A673 (cell line): ENCODE results near the gene THY1. TPM values are rescaled to one million over a fixed set of nuclear protein-coding genes. Genes with fewer than 3 reads are reported as not detected.

ENCODE experiments used
- BruUV-seq: library from RNA; stranded (reverse); fragments of 400-500 nt; replicated peaks from 2 replicates; lab custom pipeline; 2021; lab: Mats Ljungman, UMichigan
- CTCF ChIA-PET: fragments of 300-600 bp; sonication (Branson Sonifier 250); formaldehyde crosslinking; loops from one replicate; lab custom pipeline; 2022; ENCODE audit warnings: antibody characterized with exemption; lab: Charles Lee
- POLR2A ChIA-PET: fragments of 300-600 bp; sonication (Branson Sonifier 250); formaldehyde crosslinking; loops from one replicate; lab custom pipeline; 2022; ENCODE audit warnings: antibody characterized with exemption; ENCODE audit not compliant: low non-redundant PET; lab: Charles Lee
- DNase-seq: peaks from one replicate; pipeline ENCODE4 v3.0.0-alpha.2; 2015; ENCODE audit warnings: low spot score
- H3K27ac ChIP-seq: fragments of 200-600 bp; sonication (generic); 2 replicates; pipeline ENCODE4 v1.5.1; 2016; ENCODE audit warnings: mixed run types, low read depth, mild to moderate bottlenecking, mixed read lengths, antibody characterized with exemption, low read length; ENCODE audit not compliant: poor library complexity, severe bottlenecking
- H3K27me3 ChIP-seq: fragments of 200-600 bp; sonication (generic); replicated peaks from 2 replicates; pipeline ENCODE4 v1.6.1; 2017; ENCODE audit warnings: mixed run types, low read depth, mild to moderate bottlenecking, mixed read lengths, antibody characterized with exemption, low read length; ENCODE audit not compliant: insufficient read depth, poor library complexity
- H3K36me3 ChIP-seq: fragments of 200-600 bp; sonication (generic); 2 replicates; pipeline ENCODE4 v1.6.1; 2016; ENCODE audit warnings: mixed run types, mild to moderate bottlenecking, mixed read lengths, antibody characterized with exemption, low read length; ENCODE audit not compliant: insufficient read depth, poor library complexity, severe bottlenecking
- H3K4me1 ChIP-seq: fragments of 200-600 bp; sonication (generic); 2 replicates; pipeline ENCODE4 v1.6.1; 2017; ENCODE audit warnings: mixed run types, mild to moderate bottlenecking, mixed read lengths, antibody characterized with exemption, low read length; ENCODE audit not compliant: insufficient read depth, poor library complexity, severe bottlenecking
- H3K4me3 ChIP-seq: fragments of 200-600 bp; sonication (generic); 2 replicates; pipeline ENCODE4 v1.5.1; 2016; ENCODE audit warnings: low read depth, mixed run types, mild to moderate bottlenecking, mixed read lengths, low read length; ENCODE audit not compliant: poor library complexity, severe bottlenecking
- H3K9me3 ChIP-seq: fragments of 200-600 bp; sonication (generic); 2 replicates; pipeline ENCODE4 v1.6.1; 2016; ENCODE audit warnings: mixed run types, low read depth, mild to moderate bottlenecking, mixed read lengths, antibody characterized with exemption, low read length; ENCODE audit not compliant: poor library complexity, severe bottlenecking
- EZH2 ChIP-seq: fragments of 200-600 bp; sonication (generic); IDR thresholded peaks from 2 replicates; pipeline ENCODE4 v1.6.1; 2017; ENCODE audit warnings: borderline replicate concordance, low read depth, mild to moderate bottlenecking, mixed read lengths, antibody characterized with exemption, low read length; ENCODE audit not compliant: poor library complexity, severe bottlenecking
- intact Hi-C: fragments of 100-400 bp; cut with micrococcal nuclease; formaldehyde crosslinking; loops from one replicate; pipeline ENCODE4 v1.10.0; 2022; ENCODE audit not compliant: unreplicated experiment
- total RNA-seq: library from RNA; stranded (reverse); gene quantifications from 2 replicates; pipeline ENCODE4 v1.2.3, GENCODE V29; 2021
- TF ChIP-seq, protein P1 (sequence below): fragments of 300-800, 200-600 bp; sonication (generic); conservative IDR thresholded peaks from 2 replicates; pipeline ENCODE4 v1.5.1; 2017; ENCODE audit warnings: low read depth, mild to moderate bottlenecking, antibody characterized with exemption, low read length, moderate library complexity, mixed read lengths

The THY1 gene
- total RNA-seq, 1 experiment from 2014 or later, result 187 TPM

DNA sequence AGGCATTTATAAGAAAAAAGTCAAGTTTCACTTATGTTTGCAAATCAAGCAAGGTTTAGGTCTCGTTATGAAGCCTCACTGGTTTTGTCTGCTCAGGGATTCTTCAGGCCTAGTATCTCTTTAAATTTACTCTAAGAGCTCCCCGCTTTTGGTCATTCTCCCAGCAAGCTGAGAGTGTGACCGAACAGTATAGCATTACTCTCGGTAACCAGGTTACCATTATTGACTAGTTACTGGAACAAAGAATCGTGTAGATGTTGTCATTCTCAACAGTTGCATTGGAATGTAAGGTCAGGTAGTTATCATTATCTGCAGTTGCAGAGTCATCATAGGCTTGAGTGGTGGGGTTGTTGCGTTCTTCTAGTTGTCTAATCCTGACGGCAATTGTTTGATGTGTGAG, 31.7 kb downstream of the THY1 start:
- no peak overlapping the region for H3K27ac ChIP-seq
- intact Hi-C loops, result no loop called here
- no peaks in the 10 kb centered on the region for H3K9me3 ChIP-seq
- BruUV-seq, result no TSS peak
- no peak for DNase-seq
- no peak overlapping the region for H3K4me3 ChIP-seq
- CTCF ChIA-PET, result no interaction called here
- no peaks in the 10 kb centered on the region for H3K36me3 ChIP-seq
- H3K27me3 ChIP-seq, result no peaks in the 10 kb centered on the region
- POLR2A ChIA-PET, result no interaction called here
- no peaks in the 10 kb centered on the region for H3K4me1 ChIP-seq
- TF ChIP-seq, protein P1, sequence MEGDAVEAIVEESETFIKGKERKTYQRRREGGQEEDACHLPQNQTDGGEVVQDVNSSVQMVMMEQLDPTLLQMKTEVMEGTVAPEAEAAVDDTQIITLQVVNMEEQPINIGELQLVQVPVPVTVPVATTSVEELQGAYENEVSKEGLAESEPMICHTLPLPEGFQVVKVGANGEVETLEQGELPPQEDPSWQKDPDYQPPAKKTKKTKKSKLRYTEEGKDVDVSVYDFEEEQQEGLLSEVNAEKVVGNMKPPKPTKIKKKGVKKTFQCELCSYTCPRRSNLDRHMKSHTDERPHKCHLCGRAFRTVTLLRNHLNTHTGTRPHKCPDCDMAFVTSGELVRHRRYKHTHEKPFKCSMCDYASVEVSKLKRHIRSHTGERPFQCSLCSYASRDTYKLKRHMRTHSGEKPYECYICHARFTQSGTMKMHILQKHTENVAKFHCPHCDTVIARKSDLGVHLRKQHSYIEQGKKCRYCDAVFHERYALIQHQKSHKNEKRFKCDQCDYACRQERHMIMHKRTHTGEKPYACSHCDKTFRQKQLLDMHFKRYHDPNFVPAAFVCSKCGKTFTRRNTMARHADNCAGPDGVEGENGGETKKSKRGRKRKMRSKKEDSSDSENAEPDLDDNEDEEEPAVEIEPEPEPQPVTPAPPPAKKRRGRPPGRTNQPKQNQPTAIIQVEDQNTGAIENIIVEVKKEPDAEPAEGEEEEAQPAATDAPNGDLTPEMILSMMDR, result no peak
- TF ChIP-seq EZH2, result no peak

DNA sequence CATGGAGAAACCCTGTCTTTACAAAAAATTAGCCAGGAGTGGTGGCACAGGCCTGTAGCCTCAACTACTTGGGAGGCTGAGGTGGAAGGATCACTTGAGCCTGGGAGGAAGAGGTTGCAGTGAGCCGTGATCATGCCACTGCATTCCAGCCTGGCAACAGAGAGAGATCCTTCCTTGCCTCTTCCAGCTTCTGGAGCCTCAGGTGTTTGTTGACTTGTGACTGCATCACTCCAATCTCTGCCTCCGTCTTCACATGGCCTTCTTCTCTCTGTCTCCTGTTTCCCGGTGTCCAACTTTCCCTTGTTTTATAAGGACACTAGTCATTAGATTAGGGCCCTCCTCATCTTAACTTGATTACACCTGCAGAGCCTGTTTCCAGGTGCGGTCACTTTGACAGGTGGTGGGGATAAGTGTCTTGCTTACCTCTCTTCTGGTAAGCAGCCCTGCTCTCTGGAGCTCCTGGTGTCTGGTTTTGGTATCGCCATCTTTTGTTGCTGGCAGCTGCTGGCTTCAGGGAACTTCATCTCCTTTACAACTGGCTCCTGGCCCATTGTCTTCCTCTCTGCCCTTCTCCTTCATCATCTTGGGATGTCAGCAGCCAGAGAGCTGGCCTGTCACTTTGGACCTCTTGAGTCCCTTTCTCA, 33.2 kb downstream of the THY1 start:
- Histone ChIP-seq H3K27ac (no peak overlapping the region), H3K4me1 (no peaks in the 10 kb centered on the region), H3K4me3 (no peak overlapping the region), H3K36me3 (no peaks in the 10 kb centered on the region), H3K27me3 (no peaks in the 10 kb centered on the region), H3K9me3 (no peaks in the 10 kb centered on the region)
- no TSS peak for BruUV-seq
- intact Hi-C loops, result no loop called here
- DNase-seq, result no peak
- ChIA-PET CTCF (interaction anchor here (0.6 to 0.8 kb wide), 3 partner anchors 21 to 85 kb away, joined by 3 to 5 read pairs (median 3); no protein-coding TSS in a partner anchor), POLR2A (no interaction called here)
- TF ChIP-seq, protein P1, result peak; percentile 54
- TF ChIP-seq EZH2, result no peak

DNA sequence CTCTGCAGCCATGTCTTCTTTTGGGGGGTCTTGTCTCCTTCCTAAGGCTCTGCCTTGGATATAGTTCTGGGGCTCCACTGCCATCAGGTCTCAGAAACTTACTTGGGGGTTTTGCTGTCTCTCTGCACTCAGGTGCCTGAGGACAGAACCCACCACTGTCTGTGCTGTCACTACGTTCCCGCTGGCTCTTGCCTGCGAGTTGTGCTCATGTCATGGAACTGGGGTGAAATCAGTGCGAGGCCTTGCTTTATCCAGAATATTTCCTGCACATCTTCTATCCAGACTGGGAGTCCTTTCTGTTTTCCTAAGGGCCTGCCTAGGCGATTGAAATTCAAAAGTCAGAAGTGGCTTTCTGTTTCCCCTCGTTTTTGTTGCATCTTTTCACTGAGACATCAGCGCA, 34.9 kb downstream of the THY1 start:
- Histone ChIP-seq H3K27ac (no peak overlapping the region), H3K4me3 (no peak overlapping the region), H3K4me1 (no peaks in the 10 kb centered on the region), H3K27me3 (no peaks in the 10 kb centered on the region), H3K9me3 (no peaks in the 10 kb centered on the region), H3K36me3 (no peaks in the 10 kb centered on the region)
- POLR2A ChIA-PET, result no interaction called here
- TF ChIP-seq EZH2, result no peak
- TF ChIP-seq, protein P1, result no peak
- intact Hi-C loops, result no loop called here
- no peak for DNase-seq
- BruUV-seq, result no TSS peak
- CTCF ChIA-PET, result no interaction called here
